Measurements from ENCODE around the gene HOMER1. TPM values are rescaled to one million over a fixed set of nuclear protein-coding genes. Genes with fewer than 3 reads are reported as not detected.

The HOMER1 gene
- total RNA-seq, 2 donors from 2014 or later, result 2.1 to 15.8 TPM

GRCh38 chr5:79560771-79561524, 47.0 kb upstream of the HOMER1 start:
- Histone ChIP-seq H3K9me3 (no peaks in the 10 kb centered on the region), H3K4me3 (no peak overlapping the region), H3K36me3 (no peaks in the 10 kb centered on the region), H3K4me1 (replicated peaks) (no peaks in the 10 kb centered on the region), H3K27ac (no peak overlapping the region), H3K27me3 (replicated peaks; ENCODE audit: insufficient read depth) (no peaks in the 10 kb centered on the region)
- 89% methylated on average over 4 of the region's 4 CpGs for WGBS
- intact Hi-C loops (cut with DNase I), result loop anchor here (5.0 kb wide), 1 partner anchor 516 kb away; no protein-coding TSS in a partner anchor
- TF ChIP-seq POLR2AphosphoS5 (IDR thresholded peaks at IDR 0.05), result no peak
- no peak for DNase-seq (ENCODE audit: low spot score)

GRCh38 chr5:79555418-79555817, 41.5 kb upstream of the HOMER1 start:
- H3K27me3 ChIP-seq (replicated peaks; ENCODE audit: insufficient read depth), result no peaks in the 10 kb centered on the region
- no peak overlapping the region for H3K27ac ChIP-seq
- no peaks in the 10 kb centered on the region for H3K36me3 ChIP-seq
- H3K4me3 ChIP-seq, result no peak overlapping the region
- intact Hi-C loops (cut with DNase I), result no loop called here
- TF ChIP-seq CTCF (IDR thresholded peaks at IDR 0.05) (no peak), POLR2AphosphoS5 (IDR thresholded peaks at IDR 0.05) (no peak), POLR2A (IDR thresholded peaks at IDR 0.05) (no peak)
- DNase-seq (ENCODE audit: low spot score), result no peak
- no peaks in the 10 kb centered on the region for H3K4me1 ChIP-seq (replicated peaks)
- H3K9me3 ChIP-seq, result no peaks in the 10 kb centered on the region
- WGBS, result 45% methylated on average over 3 of the region's 3 CpGs

DNA sequence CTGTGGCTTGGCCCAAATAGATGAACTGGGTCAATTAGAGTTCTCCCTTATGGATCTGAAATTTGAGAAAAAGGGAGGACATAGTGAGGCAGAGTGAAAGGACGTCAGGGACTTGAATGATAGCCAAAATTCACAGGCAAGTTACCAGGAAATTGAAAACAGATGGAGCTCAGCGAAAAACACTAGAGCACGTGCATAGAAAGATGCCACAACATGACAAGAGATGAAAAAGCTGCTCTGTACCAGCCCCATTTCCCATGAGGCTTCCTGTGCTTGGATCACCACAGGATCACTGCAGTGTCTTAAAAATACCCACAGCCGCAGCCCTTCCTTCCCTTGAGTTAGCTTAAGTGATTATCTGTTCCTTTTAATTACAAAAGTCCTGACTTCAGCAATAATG, 39.0 kb upstream of the HOMER1 start:
- H3K4me1 ChIP-seq (replicated peaks), result no peaks in the 10 kb centered on the region
- TF ChIP-seq POLR2A (IDR thresholded peaks at IDR 0.05) (no peak), POLR2AphosphoS5 (IDR thresholded peaks at IDR 0.05) (no peak), CTCF (IDR thresholded peaks at IDR 0.05) (no peak)
- no peaks in the 10 kb centered on the region for H3K9me3 ChIP-seq
- no peaks in the 10 kb centered on the region for H3K27me3 ChIP-seq (replicated peaks; ENCODE audit: insufficient read depth)
- no peaks in the 10 kb centered on the region for H3K36me3 ChIP-seq
- DNase-seq (ENCODE audit: low spot score), result no peak
- no peak overlapping the region for H3K27ac ChIP-seq
- intact Hi-C loops (cut with DNase I), result no loop called here
- no peak overlapping the region for H3K4me3 ChIP-seq
- 53% methylated on average over 4 of the region's 4 CpGs for WGBS

- no peaks in the 10 kb centered on the region for H3K36me3 ChIP-seq
- no peak overlapping the region for H3K4me3 ChIP-seq
- TF ChIP-seq POLR2A (IDR thresholded peaks at IDR 0.05), result no peak
- peak; percentile 84 for TF ChIP-seq POLR2AphosphoS5 (IDR thresholded peaks at IDR 0.05)
- no peak for TF ChIP-seq CTCF (IDR thresholded peaks at IDR 0.05)
- H3K4me1 ChIP-seq (replicated peaks), result peaks cover 6% of the 10 kb centered on the region
- peak; percentile 79 for DNase-seq (ENCODE audit: low spot score)
- H3K27ac ChIP-seq, result peak overlapping the region; percentile 59 to 68
- intact Hi-C loops (cut with DNase I), result no loop called here
- H3K9me3 ChIP-seq, result no peaks in the 10 kb centered on the region
- 27% methylated on average over 1 of the region's 1 CpG for WGBS
- H3K27me3 ChIP-seq (replicated peaks; ENCODE audit: insufficient read depth), result no peaks in the 10 kb centered on the region
Observed at GRCh38 chr5:79547982-79548381, 34.0 kb upstream of the HOMER1 start.

GRCh38 chr5:79547429-79547822, 33.5 kb upstream of the HOMER1 start:
- Histone ChIP-seq H3K27ac (peak overlapping the region; percentile 59 to 68), H3K27me3 (replicated peaks; ENCODE audit: insufficient read depth) (no peaks in the 10 kb centered on the region), H3K9me3 (no peaks in the 10 kb centered on the region), H3K4me3 (no peak overlapping the region), H3K36me3 (no peaks in the 10 kb centered on the region), H3K4me1 (replicated peaks) (peaks cover 6% of the 10 kb centered on the region)
- intact Hi-C loops (cut with DNase I), result no loop called here
- 82% methylated on average over 3 of the region's 3 CpGs for WGBS
- no peak for DNase-seq (ENCODE audit: low spot score)
- TF ChIP-seq POLR2AphosphoS5 (IDR thresholded peaks at IDR 0.05) (no peak), CTCF (IDR thresholded peaks at IDR 0.05) (no peak), POLR2A (IDR thresholded peaks at IDR 0.05) (no peak)
